H9 (cell line): ENCODE results near the gene RNF213. TPM values are rescaled to one million over a fixed set of nuclear protein-coding genes. Genes with fewer than 3 reads are reported as not detected.

Experiments used
- DNase-seq: peaks from one replicate; pipeline ENCODE4 v3.0.0-alpha.2; 2017
- H2AFZ ChIP-seq: one replicate; pipeline ENCODE4 v1.6.1; 2013; ENCODE audit warnings: mild to moderate bottlenecking, low read length, control low read depth, moderate library complexity
- H2AK5ac ChIP-seq: 2 replicates; pipeline ENCODE4 v1.6.1; 2013; ENCODE audit warnings: low read length, control low read depth, mixed read lengths; ENCODE audit not compliant: insufficient read length
- H2BK120ac ChIP-seq: one replicate; pipeline ENCODE4 v1.6.1; 2013; ENCODE audit warnings: low read depth, mild to moderate bottlenecking, low read length, control low read depth, inconsistent platforms; ENCODE audit not compliant: poor library complexity, severe bottlenecking
- H2BK12ac ChIP-seq: 2 replicates; pipeline ENCODE4 v1.6.1; 2013; ENCODE audit warnings: low read length, control low read depth, mixed read lengths, low read depth; ENCODE audit not compliant: insufficient read length
- H2BK15ac ChIP-seq: 2 replicates; pipeline ENCODE4 v1.6.1; 2013; ENCODE audit warnings: low read depth, low read length, control low read depth
- H2BK20ac ChIP-seq: one replicate; pipeline ENCODE4 v1.6.1; 2013; ENCODE audit warnings: low read depth, mild to moderate bottlenecking, low read length, control low read depth, inconsistent platforms; ENCODE audit not compliant: poor library complexity, severe bottlenecking
- H2BK5ac ChIP-seq: 2 replicates; pipeline ENCODE4 v1.6.1; 2013; ENCODE audit warnings: low read length, control low read depth, mixed read lengths; ENCODE audit not compliant: insufficient read length
- H3K14ac ChIP-seq: 2 replicates; pipeline ENCODE4 v1.6.1; 2013; ENCODE audit warnings: low read length, control low read depth; ENCODE audit not compliant: insufficient read depth
- H3K18ac ChIP-seq: 2 replicates; pipeline ENCODE4 v1.6.1; 2013; ENCODE audit warnings: low read depth, mild to moderate bottlenecking, mixed read lengths, low read length, control low read depth; ENCODE audit not compliant: insufficient read length
- H3K23ac ChIP-seq: 2 replicates; pipeline ENCODE4 v1.6.1; 2013; ENCODE audit warnings: low read length, control low read depth, mixed read lengths, low read depth; ENCODE audit not compliant: insufficient read length
- H3K23me2 ChIP-seq: 2 replicates; pipeline ENCODE4 v1.6.1; 2013; ENCODE audit warnings: low read depth, mild to moderate bottlenecking, mixed read lengths, low read length, control low read depth; ENCODE audit not compliant: insufficient read length, poor library complexity, severe bottlenecking
- H3K27ac ChIP-seq: 2 replicates; pipeline ENCODE4 v1.5.1; 2013; ENCODE audit warnings: low read length, control low read depth, mixed read lengths, low read depth; ENCODE audit not compliant: insufficient read length
- H3K27me3 ChIP-seq: 2 replicates; pipeline ENCODE4 v1.6.1; 2013; ENCODE audit warnings: low read length, control low read depth, inconsistent platforms; ENCODE audit not compliant: insufficient read depth
- H3K4ac ChIP-seq: 2 replicates; pipeline ENCODE4 v1.6.1; 2013; ENCODE audit warnings: low read depth, mild to moderate bottlenecking, control low read depth, inconsistent platforms, low read length, moderate library complexity
- H3K4me1 ChIP-seq: 2 replicates; pipeline ENCODE4 v1.6.1; 2013; ENCODE audit warnings: low read length, control low read depth, inconsistent platforms; ENCODE audit not compliant: insufficient read depth
- H3K4me2 ChIP-seq: 2 replicates; pipeline ENCODE4 v1.6.1; 2013; ENCODE audit warnings: low read length, control low read depth, mixed read lengths; ENCODE audit not compliant: insufficient read length, insufficient read depth
- H3K56ac ChIP-seq: 2 replicates; pipeline ENCODE4 v1.6.1; 2013; ENCODE audit warnings: low read depth, mild to moderate bottlenecking, mixed read lengths, low read length, control low read depth; ENCODE audit not compliant: insufficient read length
- H3K79me1 ChIP-seq: 2 replicates; pipeline ENCODE4 v1.6.1; 2013; ENCODE audit warnings: low read depth, mild to moderate bottlenecking, moderate library complexity, low read length, control low read depth, inconsistent platforms; ENCODE audit not compliant: insufficient read depth, poor library complexity, severe bottlenecking
- H3K79me2 ChIP-seq: 2 replicates; pipeline ENCODE4 v1.6.1; 2013; ENCODE audit warnings: low read length, control low read depth, inconsistent platforms; ENCODE audit not compliant: insufficient read depth
- H3K9ac ChIP-seq: 2 replicates; pipeline ENCODE4 v1.6.1; 2013; ENCODE audit warnings: low read length, control low read depth, mixed read lengths; ENCODE audit not compliant: insufficient read length; ENCODE audit errors: extremely low read depth
- H3K9me3 ChIP-seq: one replicate; pipeline ENCODE4 v1.6.1; 2013; ENCODE audit warnings: low read depth, low read length, inconsistent platforms; ENCODE audit not compliant: control insufficient read depth
- H3T11ph ChIP-seq: one replicate; pipeline ENCODE4 v1.6.1; 2013; ENCODE audit warnings: mild to moderate bottlenecking, low read length, control low read depth, inconsistent platforms
- H4K20me1 ChIP-seq: one replicate; pipeline ENCODE4 v1.6.1; 2013; ENCODE audit not compliant: control insufficient read depth, insufficient read length, insufficient read depth
- H4K5ac ChIP-seq: 2 replicates; pipeline ENCODE4 v1.6.1; 2013; ENCODE audit warnings: low read depth, mild to moderate bottlenecking, mixed read lengths, low read length, control low read depth; ENCODE audit not compliant: insufficient read length
- H4K8ac ChIP-seq: replicated peaks from 2 replicates; pipeline ENCODE4 v1.6.1; 2013; ENCODE audit warnings: low read length, control low read depth, mixed read lengths, low read depth; ENCODE audit not compliant: insufficient read length
- H4K91ac ChIP-seq: 2 replicates; pipeline ENCODE4 v1.6.1; 2013; ENCODE audit warnings: low read depth, mild to moderate bottlenecking, moderate library complexity, mixed read lengths, low read length, control low read depth; ENCODE audit not compliant: insufficient read length
- H3K27ac Mint-ChIP-seq, 3 experiments: 2 replicates in 2 of 3; 3 replicates in 1 of 3; pipeline ENCODE4 v1.8.0; 2020 to 2021; ENCODE audit warnings: mixed read lengths in 3 of 3, mild to moderate bottlenecking in 1 of 3, moderate library complexity in 1 of 3
- H3K27me3 Mint-ChIP-seq: 2 replicates; pipeline ENCODE4 v1.8.0; 2021; ENCODE audit warnings: low read depth, mild to moderate bottlenecking, moderate library complexity, mixed read lengths
- H3K36me3 Mint-ChIP-seq, 3 experiments: 2 replicates in 2 of 3; 3 replicates in 1 of 3; pipeline ENCODE4 v1.8.0; 2020 to 2021; ENCODE audit warnings: low read depth in 3 of 3, mixed read lengths in 3 of 3; ENCODE audit not compliant: insufficient read depth in 1 of 3
- H3K4me1 Mint-ChIP-seq, 2 experiments: 2 replicates each; pipeline ENCODE4 v1.8.0; 2020; ENCODE audit warnings: mixed read lengths in 2 of 2
- H3K4me3 Mint-ChIP-seq, 2 experiments: 2 replicates in 1 of 2; 3 replicates in 1 of 2; pipeline ENCODE4 v1.8.0; 2020 to 2021; ENCODE audit warnings: mild to moderate bottlenecking in 2 of 2, mixed read lengths in 2 of 2, moderate library complexity in 1 of 2
- H3K9me3 Mint-ChIP-seq, 2 experiments: 2 replicates in 1 of 2; 3 replicates in 1 of 2; pipeline ENCODE4 v1.8.0; 2020; ENCODE audit warnings: mild to moderate bottlenecking in 2 of 2, mixed read lengths in 2 of 2, moderate library complexity in 1 of 2
- WGBS: extraction: QIAGEN DNeasy Blood & Tissue Kit; methylation state at CpG from one replicate; pipeline ENCODE4 v1.1.7; 2013; ENCODE audit warnings: missing lambda C conversion rate, low lambda C conversion rate, mixed read lengths; ENCODE audit not compliant: insufficient read length; ENCODE audit errors: extremely low coverage; 5-methylcytosine and 5-hydroxymethylcytosine counted together
- total RNA-seq: library from RNA; stranded (reverse); gene quantifications from 2 replicates; pipeline ENCODE4 v1.2.1, GENCODE V29; 2021
- TF ChIP-seq, protein P1 (sequence below): fragments of 200-600 bp; sonication (generic); conservative IDR thresholded peaks from 3 replicates; pipeline ENCODE4 v1.8.0; 2021; ENCODE audit warnings: antibody characterized with exemption, mild to moderate bottlenecking

RNF213 gene
- total RNA-seq, 1 experiment from 2014 or later = 34.3 TPM

DNA sequence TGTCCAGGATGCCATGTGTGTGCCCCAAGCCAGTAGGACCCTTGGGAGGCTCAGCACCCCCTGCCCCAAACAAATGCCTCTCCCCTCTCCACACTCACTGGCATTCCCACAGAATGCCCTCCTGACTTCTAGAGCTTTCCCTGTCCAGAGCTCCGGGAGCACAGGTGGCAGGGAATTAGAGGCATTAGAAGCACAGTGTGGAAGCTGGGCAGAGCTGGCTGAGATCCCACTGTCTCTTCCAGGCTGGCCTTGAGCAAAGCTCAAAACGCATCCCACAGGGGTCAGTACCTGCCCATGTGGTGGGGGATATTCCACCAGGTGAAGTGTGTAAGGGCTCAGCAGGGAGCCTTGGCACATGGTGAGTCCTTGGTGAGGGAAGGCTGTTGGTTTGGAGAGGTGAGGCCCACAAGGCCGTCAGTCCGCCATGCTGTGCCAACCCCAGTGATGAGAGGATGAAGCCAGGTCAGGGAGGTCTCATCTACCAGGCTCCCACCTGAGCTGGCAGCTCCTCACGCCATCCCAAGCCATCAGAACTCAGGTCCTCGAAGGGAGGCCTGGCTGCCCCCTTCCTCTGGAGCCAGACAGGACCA, 172.4 kb downstream of the RNF213 start:
- no peak overlapping the region for H4K8ac ChIP-seq
- no peaks in the 10 kb centered on the region for H3K9me3 ChIP-seq
- H2BK20ac ChIP-seq = no peak overlapping the region
- H4K5ac ChIP-seq = no peak overlapping the region
- H3K23ac ChIP-seq = no peak overlapping the region
- no peak overlapping the region for H2BK12ac ChIP-seq
- no CpG with 5 or more reads among the region's 6 CpGs for WGBS
- no peaks in the 10 kb centered on the region for H3K27me3 ChIP-seq
- no peaks in the 10 kb centered on the region for H3K36me3 Mint-ChIP-seq
- no peak overlapping the region for H3K18ac ChIP-seq
- H2AFZ ChIP-seq = no peak overlapping the region
- H3K4me1 Mint-ChIP-seq = no peaks in the 10 kb centered on the region
- peaks cover 0 to 3% of the 10 kb centered on the region in 2 experiments; a peak in 1 of 5 replicates for H3K9me3 Mint-ChIP-seq
- H2BK15ac ChIP-seq = no peak overlapping the region
- peaks cover 34% of the 10 kb centered on the region for H3K27me3 Mint-ChIP-seq
- no peak for DNase-seq
- H3K27ac Mint-ChIP-seq = no peak overlapping the region
- no peak overlapping the region for H3K4me2 ChIP-seq
- no peaks in the 10 kb centered on the region for H3K79me1 ChIP-seq
- H3K4ac ChIP-seq = no peak overlapping the region
- H3T11ph ChIP-seq = no peak overlapping the region
- H3K4me1 ChIP-seq = no peaks in the 10 kb centered on the region
- H4K91ac ChIP-seq = no peak overlapping the region
- H3K56ac ChIP-seq = no peak overlapping the region
- no peak overlapping the region for H3K9ac ChIP-seq
- H3K4me3 Mint-ChIP-seq = no peak overlapping the region
- TF ChIP-seq, protein P1, sequence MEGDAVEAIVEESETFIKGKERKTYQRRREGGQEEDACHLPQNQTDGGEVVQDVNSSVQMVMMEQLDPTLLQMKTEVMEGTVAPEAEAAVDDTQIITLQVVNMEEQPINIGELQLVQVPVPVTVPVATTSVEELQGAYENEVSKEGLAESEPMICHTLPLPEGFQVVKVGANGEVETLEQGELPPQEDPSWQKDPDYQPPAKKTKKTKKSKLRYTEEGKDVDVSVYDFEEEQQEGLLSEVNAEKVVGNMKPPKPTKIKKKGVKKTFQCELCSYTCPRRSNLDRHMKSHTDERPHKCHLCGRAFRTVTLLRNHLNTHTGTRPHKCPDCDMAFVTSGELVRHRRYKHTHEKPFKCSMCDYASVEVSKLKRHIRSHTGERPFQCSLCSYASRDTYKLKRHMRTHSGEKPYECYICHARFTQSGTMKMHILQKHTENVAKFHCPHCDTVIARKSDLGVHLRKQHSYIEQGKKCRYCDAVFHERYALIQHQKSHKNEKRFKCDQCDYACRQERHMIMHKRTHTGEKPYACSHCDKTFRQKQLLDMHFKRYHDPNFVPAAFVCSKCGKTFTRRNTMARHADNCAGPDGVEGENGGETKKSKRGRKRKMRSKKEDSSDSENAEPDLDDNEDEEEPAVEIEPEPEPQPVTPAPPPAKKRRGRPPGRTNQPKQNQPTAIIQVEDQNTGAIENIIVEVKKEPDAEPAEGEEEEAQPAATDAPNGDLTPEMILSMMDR = no peak
- H2BK120ac ChIP-seq = no peak overlapping the region
- H4K20me1 ChIP-seq = no peaks in the 10 kb centered on the region
- no peaks in the 10 kb centered on the region for H3K23me2 ChIP-seq
- H2AK5ac ChIP-seq = no peak overlapping the region
- no peak overlapping the region for H3K27ac ChIP-seq
- H3K14ac ChIP-seq = no peak overlapping the region
- no peak overlapping the region for H2BK5ac ChIP-seq
- H3K79me2 ChIP-seq = no peaks in the 10 kb centered on the region
